CD4-positive, alpha-beta T cell (primary cell): ENCODE measurements around the gene DBX1. TPM values are rescaled to one million over a fixed set of nuclear protein-coding genes. Genes with fewer than 3 reads are reported as not detected.

Experiments used
- ATAC-seq: fragments of 200-7000 bp; cut with Tn5 transposase; one replicate; pipeline ENCODE4 v1.10.0; 2022; ENCODE audit warnings: mild to moderate bottlenecking; ENCODE audit not compliant: poor library complexity
- CTCF ChIA-PET: fragments of 350-600 bp; sonication (Branson Sonifier 250); formaldehyde crosslinking; loops from one replicate; lab custom pipeline; 2021; ENCODE audit warnings: antibody characterized with exemption, inconsistent platforms; lab: Charles Lee
- POLR2A ChIA-PET: fragments of 350-600 bp; sonication (Branson Sonifier 250); formaldehyde crosslinking; loops from one replicate; lab custom pipeline; 2021; ENCODE audit warnings: antibody characterized with exemption, inconsistent platforms; lab: Charles Lee
- DNase-seq, 14 experiments: peaks; one replicate each; pipeline ENCODE4 v3.0.0-alpha.2; 2013 to 2020; ENCODE audit warnings: mixed read lengths in 2 of 14
- H3K27ac ChIP-seq, 2 donors: one replicate each; pipeline versions ENCODE4 v1.5.1 to v1.7.0; 2013; ENCODE audit warnings: low read length in 2 of 2, low read depth in 1 of 2, mild to moderate bottlenecking in 1 of 2
- H3K27me3 ChIP-seq, 2 experiments: 1 replicate in 1 of 2; 2 replicates in 1 of 2; pipeline versions ENCODE4 v1.6.1 to v1.7.0; 2013; ENCODE audit warnings: low read length in 2 of 2, control low read depth in 1 of 2, mild to moderate bottlenecking in 1 of 2, moderate library complexity in 1 of 2; ENCODE audit not compliant: insufficient read depth in 2 of 2, control insufficient read depth in 1 of 2
- H3K36me3 ChIP-seq: one replicate; pipeline ENCODE4 v1.6.1; 2013; ENCODE audit warnings: low read length, control low read depth; ENCODE audit not compliant: insufficient read depth
- H3K4me1 ChIP-seq: one replicate; pipeline ENCODE4 v1.6.1; 2013; ENCODE audit warnings: low read length, control low read depth; ENCODE audit not compliant: insufficient read depth
- H3K4me3 ChIP-seq: one replicate; pipeline ENCODE4 v1.5.1; 2013; ENCODE audit warnings: mild to moderate bottlenecking, low read length, moderate library complexity
- H3K9me3 ChIP-seq, 2 experiments: 1 replicate in 1 of 2; 2 replicates in 1 of 2; pipeline versions ENCODE4 v1.6.1 to v1.7.0; 2013; ENCODE audit warnings: low read length in 2 of 2, mild to moderate bottlenecking in 2 of 2, control low read depth in 1 of 2, moderate library complexity in 1 of 2; ENCODE audit not compliant: control insufficient read depth in 1 of 2, insufficient read depth in 1 of 2
- H3K27ac Mint-ChIP-seq: one replicate; pipeline ENCODE4 v1.8.0; 2020; ENCODE audit warnings: mixed read lengths
- H3K27me3 Mint-ChIP-seq: one replicate; pipeline ENCODE4 v1.8.0; 2021; ENCODE audit warnings: mixed read lengths
- H3K36me3 Mint-ChIP-seq: one replicate; pipeline ENCODE4 v1.8.0; 2021; ENCODE audit warnings: low read depth, mixed read lengths
- H3K4me1 Mint-ChIP-seq: one replicate; pipeline ENCODE4 v1.8.0; 2021; ENCODE audit warnings: low read depth, mixed read lengths
- H3K4me3 Mint-ChIP-seq: one replicate; pipeline ENCODE4 v1.8.0; 2020; ENCODE audit warnings: mild to moderate bottlenecking, mixed read lengths
- H3K9me3 Mint-ChIP-seq: one replicate; pipeline ENCODE4 v1.8.0; 2020; ENCODE audit warnings: mixed read lengths
- CTCF ChIP-seq: fragments of 200-600 bp; IDR thresholded peaks from one replicate; pipeline ENCODE4 v1.8.0; 2022; ENCODE audit warnings: antibody characterized with exemption, mild to moderate bottlenecking
- intact Hi-C, 2 experiments: fragments of 100-400 bp; cut with DNase I in 1 of 2; cut with micrococcal nuclease in 1 of 2; formaldehyde crosslinking; loops; one replicate each; pipeline versions ENCODE4 v1.15.1 to v1.9.0; 2023 to 2025; cut with DNase I, micrococcal nuclease
- total RNA-seq, 174 experiments: library from RNA in 2 of 174; stranded (reverse) in 2 of 174; gene quantifications; one replicate each; pipeline ENCODE4 v1.2.3 and lab custom pipeline; 2021 to 2026

DBX1 gene
- total RNA-seq, 2 experiments from 2014 or later: 0.17 to 0.19 TPM

GRCh38 chr11:20118209-20118608, 42.1 kb downstream of the DBX1 start:
- Histone ChIP-seq H3K4me1 (no peaks in the 10 kb centered on the region), H3K27me3 (no peaks in the 10 kb centered on the region), H3K9me3 (no peaks in the 10 kb centered on the region), H3K4me3 (no peak overlapping the region), H3K27ac (no peak overlapping the region), H3K36me3 (no peaks in the 10 kb centered on the region)
- TF ChIP-seq CTCF: no peak
- Mint-ChIP-seq H3K36me3 (no peaks in the 10 kb centered on the region), H3K27ac (no peak overlapping the region), H3K4me1 (no peaks in the 10 kb centered on the region), H3K27me3 (peaks cover 43% of the 10 kb centered on the region), H3K4me3 (no peak overlapping the region), H3K9me3 (no peaks in the 10 kb centered on the region)
- ChIA-PET POLR2A (no interaction called here), CTCF (no interaction called here)
- DNase-seq (no peak), ATAC-seq (no peak)
- intact Hi-C loops: no loop called here

- ATAC-seq: no peak
- Mint-ChIP-seq H3K4me3 (no peak overlapping the region), H3K36me3 (no peaks in the 10 kb centered on the region), H3K27ac (no peak overlapping the region), H3K27me3 (peaks cover 43% of the 10 kb centered on the region), H3K9me3 (no peaks in the 10 kb centered on the region), H3K4me1 (no peaks in the 10 kb centered on the region)
- no peak for DNase-seq
- Histone ChIP-seq H3K4me1 (peaks cover 3% of the 10 kb centered on the region), H3K27ac (no peak overlapping the region), H3K36me3 (no peaks in the 10 kb centered on the region), H3K4me3 (no peak overlapping the region), H3K9me3 (no peaks in the 10 kb centered on the region), H3K27me3 (no peaks in the 10 kb centered on the region)
- POLR2A ChIA-PET: no interaction called here
- CTCF ChIA-PET: no interaction called here
- intact Hi-C loops: no loop called here
- no peak for TF ChIP-seq CTCF
Measured at GRCh38 chr11:20117291-20117690, 43.0 kb downstream of the DBX1 start.

GRCh38 chr11:20116825-20117224, 43.5 kb downstream of the DBX1 start:
- no peaks in the 10 kb centered on the region for H3K9me3 Mint-ChIP-seq
- Histone ChIP-seq H3K4me3 (no peak overlapping the region), H3K4me1 (peaks cover 3% of the 10 kb centered on the region), H3K27ac (no peak overlapping the region), H3K9me3 (no peaks in the 10 kb centered on the region), H3K36me3 (no peaks in the 10 kb centered on the region), H3K27me3 (no peaks in the 10 kb centered on the region)
- no peaks in the 10 kb centered on the region for H3K36me3 Mint-ChIP-seq
- peaks cover 39% of the 10 kb centered on the region for H3K27me3 Mint-ChIP-seq
- H3K4me1 Mint-ChIP-seq: no peaks in the 10 kb centered on the region
- ChIA-PET CTCF (no interaction called here), POLR2A (interaction anchor here (0.6 kb wide), 1 partner anchor 237 kb away, joined by 3 read pairs; no protein-coding TSS in a partner anchor)
- no peak for TF ChIP-seq CTCF
- DNase-seq (no peak), ATAC-seq (no peak)
- no peak overlapping the region for H3K4me3 Mint-ChIP-seq
- H3K27ac Mint-ChIP-seq: no peak overlapping the region
- intact Hi-C loops: no loop called here
